ENCODE results near the gene TP53AIP1. TPM values are rescaled to one million over a fixed set of nuclear protein-coding genes. Genes with fewer than 3 reads are reported as not detected.
A peak's percentile ranks its signal among the peaks of the same experiment; 100 is the strongest.

The TP53AIP1 gene
- total and polyA plus RNA-seq, 2 experiments from 2014 or later, result 0.17 to 0.23 TPM

DNA sequence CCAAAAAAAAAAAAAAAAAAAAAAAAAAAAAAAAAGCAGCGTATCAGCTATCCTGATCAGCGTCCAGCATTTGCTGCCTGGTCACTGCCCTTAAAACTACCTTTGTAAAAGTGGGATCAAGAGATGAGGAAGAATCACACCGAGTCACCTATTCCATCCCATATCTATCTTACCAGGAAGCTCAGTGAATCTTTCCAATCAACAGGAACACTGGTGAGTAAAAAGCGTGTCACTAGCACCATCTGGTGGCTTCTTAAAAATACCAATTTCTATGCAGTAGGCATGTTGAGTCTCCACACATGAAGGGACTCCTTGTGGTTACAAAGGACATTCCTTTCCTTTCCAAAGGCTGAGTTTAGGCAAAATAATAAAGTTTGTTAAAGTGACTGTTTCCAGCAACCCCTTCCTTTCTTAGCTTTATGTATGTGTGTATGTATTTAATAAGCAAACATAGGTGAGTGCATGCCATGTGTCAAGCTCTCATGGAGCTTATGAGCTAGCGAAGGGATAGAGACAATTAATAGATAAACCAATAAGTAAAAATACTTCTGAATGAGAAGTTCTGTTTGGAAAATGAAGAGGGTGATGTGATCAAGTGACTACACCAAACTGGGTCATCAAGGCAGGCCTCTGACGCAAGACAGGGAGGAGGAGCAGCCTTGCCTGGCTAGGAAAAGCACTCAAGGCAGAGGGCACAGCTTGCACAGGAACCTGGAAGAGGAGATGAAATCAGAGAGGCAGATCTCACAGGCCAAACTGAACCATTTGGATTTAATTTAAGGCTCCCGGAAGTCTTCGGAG is 13.9 kb upstream of the TP53AIP1 start:
- H3K9me3 ChIP-seq (ENCODE audit: low read depth), result no peaks in the 10 kb centered on the region
- no peak overlapping the region for H2AFZ ChIP-seq
- H3K4me3 ChIP-seq, result no peak overlapping the region
- no peaks in the 10 kb centered on the region for H3K4me1 ChIP-seq (ENCODE audit: insufficient read depth)
- no peaks in the 10 kb centered on the region for H3K36me3 ChIP-seq (replicated peaks; ENCODE audit: insufficient read depth, low read depth)
- H3K27me3 ChIP-seq, result no peaks in the 10 kb centered on the region
- TF ChIP-seq EZH2 (IDR thresholded peaks at IDR 0.05; ENCODE audit: borderline replicate concordance), result no peak
- TF ChIP-seq, protein P1, sequence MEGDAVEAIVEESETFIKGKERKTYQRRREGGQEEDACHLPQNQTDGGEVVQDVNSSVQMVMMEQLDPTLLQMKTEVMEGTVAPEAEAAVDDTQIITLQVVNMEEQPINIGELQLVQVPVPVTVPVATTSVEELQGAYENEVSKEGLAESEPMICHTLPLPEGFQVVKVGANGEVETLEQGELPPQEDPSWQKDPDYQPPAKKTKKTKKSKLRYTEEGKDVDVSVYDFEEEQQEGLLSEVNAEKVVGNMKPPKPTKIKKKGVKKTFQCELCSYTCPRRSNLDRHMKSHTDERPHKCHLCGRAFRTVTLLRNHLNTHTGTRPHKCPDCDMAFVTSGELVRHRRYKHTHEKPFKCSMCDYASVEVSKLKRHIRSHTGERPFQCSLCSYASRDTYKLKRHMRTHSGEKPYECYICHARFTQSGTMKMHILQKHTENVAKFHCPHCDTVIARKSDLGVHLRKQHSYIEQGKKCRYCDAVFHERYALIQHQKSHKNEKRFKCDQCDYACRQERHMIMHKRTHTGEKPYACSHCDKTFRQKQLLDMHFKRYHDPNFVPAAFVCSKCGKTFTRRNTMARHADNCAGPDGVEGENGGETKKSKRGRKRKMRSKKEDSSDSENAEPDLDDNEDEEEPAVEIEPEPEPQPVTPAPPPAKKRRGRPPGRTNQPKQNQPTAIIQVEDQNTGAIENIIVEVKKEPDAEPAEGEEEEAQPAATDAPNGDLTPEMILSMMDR (IDR thresholded peaks at IDR 0.05; ENCODE audit: poor library complexity), result peak; percentile 81
- no peak overlapping the region for H3K4me2 ChIP-seq
- H3K27ac ChIP-seq, result no peak overlapping the region
- DNase-seq (ENCODE audit: low spot score), result peak; percentile 84
- H4K20me1 ChIP-seq (ENCODE audit: insufficient read depth, poor library complexity, severe bottlenecking), result no peaks in the 10 kb centered on the region
- 50% methylated on average over 8 of the region's 8 CpGs for WGBS (ENCODE audit: low lambda C conversion rate, missing lambda C conversion rate)
- H3K79me2 ChIP-seq, result no peaks in the 10 kb centered on the region
- H3K9me2 ChIP-seq (replicated peaks; ENCODE audit: insufficient read depth), result no peaks in the 10 kb centered on the region

DNA sequence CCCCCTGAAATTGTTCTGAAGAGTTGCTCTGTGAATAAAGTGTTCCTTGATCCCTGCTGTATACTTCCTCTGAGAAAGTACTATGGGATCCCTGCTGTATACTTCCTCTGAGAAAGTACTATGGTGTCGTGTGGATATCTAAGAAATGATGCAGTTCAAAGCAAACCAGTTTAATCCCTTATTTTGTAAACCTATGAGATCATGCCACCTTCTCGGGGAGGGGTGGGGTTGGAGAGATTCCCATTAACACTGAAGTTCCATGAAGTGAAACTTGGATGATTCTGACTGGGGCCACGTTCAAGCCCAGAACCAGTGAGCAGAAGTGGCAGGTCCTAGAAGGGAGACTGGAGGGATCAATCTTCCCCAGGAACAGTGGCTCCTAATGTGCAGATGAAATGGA is 13.0 kb upstream of the TP53AIP1 start:
- Histone ChIP-seq H3K9me2 (replicated peaks; ENCODE audit: insufficient read depth) (no peaks in the 10 kb centered on the region), H3K9me3 (ENCODE audit: low read depth) (no peaks in the 10 kb centered on the region), H2AFZ (no peak overlapping the region), H3K4me2 (no peak overlapping the region), H3K4me1 (ENCODE audit: insufficient read depth) (no peaks in the 10 kb centered on the region), H3K27ac (no peak overlapping the region), H3K27me3 (no peaks in the 10 kb centered on the region), H3K4me3 (no peak overlapping the region), H3K79me2 (no peaks in the 10 kb centered on the region), H3K36me3 (replicated peaks; ENCODE audit: insufficient read depth, low read depth) (no peaks in the 10 kb centered on the region), H4K20me1 (ENCODE audit: insufficient read depth, poor library complexity, severe bottlenecking) (no peaks in the 10 kb centered on the region)
- TF ChIP-seq, protein P1 (IDR thresholded peaks at IDR 0.05; ENCODE audit: poor library complexity), result no peak
- no peak for TF ChIP-seq EZH2phosphoT487 (IDR thresholded peaks at IDR 0.05; ENCODE audit: low read depth, severe bottlenecking, unreplicated experiment)
- 40% methylated on average over 3 of the region's 3 CpGs for WGBS (ENCODE audit: low lambda C conversion rate, missing lambda C conversion rate)
- DNase-seq (ENCODE audit: low spot score), result no peak

DNA sequence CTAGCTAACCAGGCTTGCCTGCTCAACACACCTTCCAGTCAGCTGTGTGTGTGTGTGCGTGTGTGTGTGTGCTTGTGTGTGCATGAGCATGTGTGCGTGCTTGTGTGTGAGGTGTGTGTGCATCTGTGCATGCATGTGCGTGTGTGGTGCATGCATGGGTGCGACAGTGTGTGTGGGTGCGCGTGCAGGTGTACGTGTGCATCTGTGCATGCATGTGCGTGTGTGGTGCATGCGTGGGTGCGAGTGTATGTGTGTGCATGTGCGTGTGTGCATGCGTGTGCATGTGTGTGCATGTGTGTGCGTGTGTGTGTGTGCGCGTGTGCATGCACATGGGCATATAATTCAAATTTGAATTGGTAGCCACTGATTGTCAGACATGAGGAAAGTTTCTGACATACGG is 10.5 kb upstream of the TP53AIP1 start:
- no peaks in the 10 kb centered on the region for H3K36me3 ChIP-seq (replicated peaks; ENCODE audit: insufficient read depth, low read depth)
- no peaks in the 10 kb centered on the region for H3K27me3 ChIP-seq
- no peaks in the 10 kb centered on the region for H3K9me2 ChIP-seq (replicated peaks; ENCODE audit: insufficient read depth)
- no peaks in the 10 kb centered on the region for H3K9me3 ChIP-seq (ENCODE audit: low read depth)
- no peaks in the 10 kb centered on the region for H3K4me1 ChIP-seq (ENCODE audit: insufficient read depth)
- DNase-seq (ENCODE audit: low spot score), result no peak
- no peak overlapping the region for H3K4me3 ChIP-seq
- no peak overlapping the region for H2AFZ ChIP-seq
- no peaks in the 10 kb centered on the region for H4K20me1 ChIP-seq (ENCODE audit: insufficient read depth, poor library complexity, severe bottlenecking)
- WGBS (ENCODE audit: low lambda C conversion rate, missing lambda C conversion rate), result 90% methylated on average over 15 of the region's 16 CpGs
- H3K79me2 ChIP-seq, result no peaks in the 10 kb centered on the region
- no peak for TF ChIP-seq EZH2 (IDR thresholded peaks at IDR 0.05; ENCODE audit: borderline replicate concordance)
- TF ChIP-seq, protein P1 (IDR thresholded peaks at IDR 0.05; ENCODE audit: poor library complexity), result no peak
- TF ChIP-seq EZH2phosphoT487 (IDR thresholded peaks at IDR 0.05; ENCODE audit: low read depth, severe bottlenecking, unreplicated experiment), result no peak
- no peak overlapping the region for H3K27ac ChIP-seq
- H3K4me2 ChIP-seq, result no peak overlapping the region

Measured in hepatocyte (in vitro differentiated cells).